H1 (cell line): ENCODE measurements around the gene STT3A. TPM values are rescaled to one million over a fixed set of nuclear protein-coding genes. Genes with fewer than 3 reads are reported as not detected.

Experiments used
- KDM4A ChIP-seq: IDR thresholded peaks from one replicate; pipeline ENCODE4 v1.7.1; 2012; ENCODE audit warnings: low read depth, mild to moderate bottlenecking, moderate library complexity, low read length, inconsistent platforms; ENCODE audit not compliant: severe bottlenecking
- RFX5 ChIP-seq: IDR thresholded peaks from 2 replicates; pipeline ENCODE4 v1.6.1; 2011; ENCODE audit warnings: low read depth, low read length, improper control_type of control experiment, borderline replicate concordance
- SIN3A ChIP-seq, 2 experiments: IDR thresholded peaks in 1 of 2; conservative IDR thresholded peaks in 1 of 2; 2 replicates each; pipeline ENCODE4 v1.6.1; 2011 to 2012; ENCODE audit warnings: low read length in 2 of 2, improper control_type of control experiment in 1 of 2, low read depth in 1 of 2, mild to moderate bottlenecking in 1 of 2
- SIRT6 ChIP-seq: IDR thresholded peaks from one replicate; pipeline ENCODE4 v1.7.1; 2012; ENCODE audit warnings: low read length, inconsistent platforms
- polyA plus RNA-seq, 7 experiments: library from polyadenylated mRNA; depleted of rRNA in 3 of 7; stranded (reverse) in 5 of 7; unstranded in 2 of 7; fragments of >200 nt in 5 of 7; fragments of 200-250 nt in 2 of 7; gene quantifications; 1 replicate in 5 of 7; 2 replicates in 1 of 7; 4 replicates in 1 of 7; pipeline versions ENCODE4 v1.2.1 to v1.2.3, GENCODE V29; 2011 to 2013; ENCODE audit warnings: missing spikeins in 2 of 7, mixed read lengths in 2 of 7
- total RNA-seq: library from RNA; stranded (reverse); fragmentation: NEBNext Ultra II Directional; extraction: Animal tissue kit (Norgen Biotek cat#: 25700); gene quantifications from 2 replicates; pipeline ENCODE4 v1.2.1, GENCODE V29; 2021
- TF ChIP-seq, protein P1 (sequence below): fragments of 300-600 bp; sonication (generic); IDR thresholded peaks from 2 replicates; pipeline ENCODE4 v1.7.1; 2012; ENCODE audit warnings: low read length, moderate library complexity, mild to moderate bottlenecking, inconsistent platforms; ENCODE audit not compliant: insufficient replicate concordance
- TF ChIP-seq, protein P2 (sequence below): IDR thresholded peaks from 2 replicates; pipeline ENCODE4 v1.6.1; 2012; ENCODE audit warnings: inconsistent platforms

Gene STT3A
- total and polyA plus RNA-seq, 2 of the 8 experiments (the other 6 are each of a cell fraction or from before 2014, with no cell fraction given): 173 to 211 TPM

DNA sequence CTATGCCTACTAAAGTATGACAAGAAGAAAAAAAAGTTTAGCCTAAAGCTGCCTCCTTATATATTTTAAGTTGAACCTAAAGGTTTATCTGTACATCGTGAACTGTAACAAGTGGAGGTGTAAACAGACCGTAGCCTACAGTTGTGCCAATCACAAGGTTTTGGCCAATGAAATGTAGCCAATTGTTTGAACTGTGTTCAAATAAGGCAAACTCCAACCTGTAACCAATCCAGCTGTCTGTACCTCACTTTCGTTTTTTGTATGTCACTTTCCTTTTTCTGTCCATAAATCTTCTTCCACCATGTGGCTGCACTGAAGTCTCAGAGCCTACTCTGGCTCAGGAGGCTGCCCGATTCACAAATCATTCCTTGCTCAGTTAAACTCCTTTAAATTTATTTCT lies 30.2 kb upstream of the STT3A start (continued):
- TF ChIP-seq, protein P1, sequence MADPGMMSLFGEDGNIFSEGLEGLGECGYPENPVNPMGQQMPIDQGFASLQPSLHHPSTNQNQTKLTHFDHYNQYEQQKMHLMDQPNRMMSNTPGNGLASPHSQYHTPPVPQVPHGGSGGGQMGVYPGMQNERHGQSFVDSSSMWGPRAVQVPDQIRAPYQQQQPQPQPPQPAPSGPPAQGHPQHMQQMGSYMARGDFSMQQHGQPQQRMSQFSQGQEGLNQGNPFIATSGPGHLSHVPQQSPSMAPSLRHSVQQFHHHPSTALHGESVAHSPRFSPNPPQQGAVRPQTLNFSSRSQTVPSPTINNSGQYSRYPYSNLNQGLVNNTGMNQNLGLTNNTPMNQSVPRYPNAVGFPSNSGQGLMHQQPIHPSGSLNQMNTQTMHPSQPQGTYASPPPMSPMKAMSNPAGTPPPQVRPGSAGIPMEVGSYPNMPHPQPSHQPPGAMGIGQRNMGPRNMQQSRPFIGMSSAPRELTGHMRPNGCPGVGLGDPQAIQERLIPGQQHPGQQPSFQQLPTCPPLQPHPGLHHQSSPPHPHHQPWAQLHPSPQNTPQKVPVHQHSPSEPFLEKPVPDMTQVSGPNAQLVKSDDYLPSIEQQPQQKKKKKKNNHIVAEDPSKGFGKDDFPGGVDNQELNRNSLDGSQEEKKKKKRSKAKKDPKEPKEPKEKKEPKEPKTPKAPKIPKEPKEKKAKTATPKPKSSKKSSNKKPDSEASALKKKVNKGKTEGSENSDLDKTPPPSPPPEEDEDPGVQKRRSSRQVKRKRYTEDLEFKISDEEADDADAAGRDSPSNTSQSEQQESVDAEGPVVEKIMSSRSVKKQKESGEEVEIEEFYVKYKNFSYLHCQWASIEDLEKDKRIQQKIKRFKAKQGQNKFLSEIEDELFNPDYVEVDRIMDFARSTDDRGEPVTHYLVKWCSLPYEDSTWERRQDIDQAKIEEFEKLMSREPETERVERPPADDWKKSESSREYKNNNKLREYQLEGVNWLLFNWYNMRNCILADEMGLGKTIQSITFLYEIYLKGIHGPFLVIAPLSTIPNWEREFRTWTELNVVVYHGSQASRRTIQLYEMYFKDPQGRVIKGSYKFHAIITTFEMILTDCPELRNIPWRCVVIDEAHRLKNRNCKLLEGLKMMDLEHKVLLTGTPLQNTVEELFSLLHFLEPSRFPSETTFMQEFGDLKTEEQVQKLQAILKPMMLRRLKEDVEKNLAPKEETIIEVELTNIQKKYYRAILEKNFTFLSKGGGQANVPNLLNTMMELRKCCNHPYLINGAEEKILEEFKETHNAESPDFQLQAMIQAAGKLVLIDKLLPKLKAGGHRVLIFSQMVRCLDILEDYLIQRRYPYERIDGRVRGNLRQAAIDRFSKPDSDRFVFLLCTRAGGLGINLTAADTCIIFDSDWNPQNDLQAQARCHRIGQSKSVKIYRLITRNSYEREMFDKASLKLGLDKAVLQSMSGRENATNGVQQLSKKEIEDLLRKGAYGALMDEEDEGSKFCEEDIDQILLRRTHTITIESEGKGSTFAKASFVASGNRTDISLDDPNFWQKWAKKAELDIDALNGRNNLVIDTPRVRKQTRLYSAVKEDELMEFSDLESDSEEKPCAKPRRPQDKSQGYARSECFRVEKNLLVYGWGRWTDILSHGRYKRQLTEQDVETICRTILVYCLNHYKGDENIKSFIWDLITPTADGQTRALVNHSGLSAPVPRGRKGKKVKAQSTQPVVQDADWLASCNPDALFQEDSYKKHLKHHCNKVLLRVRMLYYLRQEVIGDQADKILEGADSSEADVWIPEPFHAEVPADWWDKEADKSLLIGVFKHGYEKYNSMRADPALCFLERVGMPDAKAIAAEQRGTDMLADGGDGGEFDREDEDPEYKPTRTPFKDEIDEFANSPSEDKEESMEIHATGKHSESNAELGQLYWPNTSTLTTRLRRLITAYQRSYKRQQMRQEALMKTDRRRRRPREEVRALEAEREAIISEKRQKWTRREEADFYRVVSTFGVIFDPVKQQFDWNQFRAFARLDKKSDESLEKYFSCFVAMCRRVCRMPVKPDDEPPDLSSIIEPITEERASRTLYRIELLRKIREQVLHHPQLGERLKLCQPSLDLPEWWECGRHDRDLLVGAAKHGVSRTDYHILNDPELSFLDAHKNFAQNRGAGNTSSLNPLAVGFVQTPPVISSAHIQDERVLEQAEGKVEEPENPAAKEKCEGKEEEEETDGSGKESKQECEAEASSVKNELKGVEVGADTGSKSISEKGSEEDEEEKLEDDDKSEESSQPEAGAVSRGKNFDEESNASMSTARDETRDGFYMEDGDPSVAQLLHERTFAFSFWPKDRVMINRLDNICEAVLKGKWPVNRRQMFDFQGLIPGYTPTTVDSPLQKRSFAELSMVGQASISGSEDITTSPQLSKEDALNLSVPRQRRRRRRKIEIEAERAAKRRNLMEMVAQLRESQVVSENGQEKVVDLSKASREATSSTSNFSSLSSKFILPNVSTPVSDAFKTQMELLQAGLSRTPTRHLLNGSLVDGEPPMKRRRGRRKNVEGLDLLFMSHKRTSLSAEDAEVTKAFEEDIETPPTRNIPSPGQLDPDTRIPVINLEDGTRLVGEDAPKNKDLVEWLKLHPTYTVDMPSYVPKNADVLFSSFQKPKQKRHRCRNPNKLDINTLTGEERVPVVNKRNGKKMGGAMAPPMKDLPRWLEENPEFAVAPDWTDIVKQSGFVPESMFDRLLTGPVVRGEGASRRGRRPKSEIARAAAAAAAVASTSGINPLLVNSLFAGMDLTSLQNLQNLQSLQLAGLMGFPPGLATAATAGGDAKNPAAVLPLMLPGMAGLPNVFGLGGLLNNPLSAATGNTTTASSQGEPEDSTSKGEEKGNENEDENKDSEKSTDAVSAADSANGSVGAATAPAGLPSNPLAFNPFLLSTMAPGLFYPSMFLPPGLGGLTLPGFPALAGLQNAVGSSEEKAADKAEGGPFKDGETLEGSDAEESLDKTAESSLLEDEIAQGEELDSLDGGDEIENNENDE: no peak
- TF ChIP-seq SIN3A (conservative IDR thresholded peaks at IDR 0.05 in 1 of 2, IDR thresholded peaks at IDR 0.05 in 1 of 2; ENCODE audit: low read depth in 1 of 2, low read length in 2 of 2): no peak
- no peak for TF ChIP-seq SIRT6
- TF ChIP-seq, protein P2, sequence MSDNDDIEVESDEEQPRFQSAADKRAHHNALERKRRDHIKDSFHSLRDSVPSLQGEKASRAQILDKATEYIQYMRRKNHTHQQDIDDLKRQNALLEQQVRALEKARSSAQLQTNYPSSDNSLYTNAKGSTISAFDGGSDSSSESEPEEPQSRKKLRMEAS: no peak
- no peak for TF ChIP-seq RFX5
- no peak for TF ChIP-seq KDM4A
- TF ChIP-seq, all 59 proteins: peak for 0
